Activated B cell treated with CpG ODN at 0.5 μM for 24 hours (primary cell): ENCODE measurements around the gene RFTN1. TPM values are rescaled to one million over a fixed set of nuclear protein-coding genes. Genes with fewer than 3 reads are reported as not detected.

Experiments
- ATAC-seq: fragments of 200-7000 bp; cut with Tn5 transposase; one replicate; pipeline ENCODE4 v1.10.0; 2021; ENCODE audit warnings: low read depth, mild to moderate bottlenecking, moderate library complexity
- CTCF ChIA-PET: fragments of 350-600 bp; sonication (Branson Sonifier 250); formaldehyde crosslinking; loops from one replicate; lab custom pipeline; 2021; ENCODE audit warnings: antibody characterized with exemption; lab: Charles Lee
- POLR2A ChIA-PET: fragments of 350-600 bp; sonication (Branson Sonifier 250); formaldehyde crosslinking; loops from one replicate; lab custom pipeline; 2021; ENCODE audit warnings: antibody characterized with exemption; lab: Charles Lee
- DNase-seq: peaks from one replicate; pipeline ENCODE4 v3.0.0; 2022
- H3K27ac Mint-ChIP-seq: one replicate; pipeline ENCODE4 v1.8.0; 2020; ENCODE audit warnings: mixed read lengths
- H3K27me3 Mint-ChIP-seq: one replicate; pipeline ENCODE4 v1.8.0; 2021; ENCODE audit warnings: mixed read lengths
- H3K36me3 Mint-ChIP-seq: one replicate; pipeline ENCODE4 v1.8.0; 2021; ENCODE audit warnings: low read depth, mixed read lengths
- H3K4me1 Mint-ChIP-seq: one replicate; pipeline ENCODE4 v1.8.0; 2021; ENCODE audit warnings: mixed read lengths
- H3K4me3 Mint-ChIP-seq: one replicate; pipeline ENCODE4 v1.8.0; 2020; ENCODE audit warnings: mild to moderate bottlenecking, mixed read lengths
- H3K9me3 Mint-ChIP-seq: one replicate; pipeline ENCODE4 v1.8.0; 2020; ENCODE audit warnings: mixed read lengths
- CTCF ChIP-seq: fragments of 200-600 bp; IDR thresholded peaks from one replicate; pipeline ENCODE4 v1.8.0; 2022; ENCODE audit warnings: antibody characterized with exemption, mild to moderate bottlenecking
- intact Hi-C: fragments of 100-400 bp; cut with micrococcal nuclease; formaldehyde crosslinking; loops from one replicate; pipeline ENCODE4 v1.15.1; 2024
- total RNA-seq: library from RNA; stranded (reverse); gene quantifications from 2 replicates; pipeline ENCODE4 v1.2.3, GENCODE V29; 2022

RFTN1 gene
- total RNA-seq, 1 donor from 2014 or later: 365 TPM

GRCh38 chr3:16272588-16272987 lies 240.9 kb downstream of the RFTN1 start:
- no peak for TF ChIP-seq CTCF
- DNase-seq (no peak), ATAC-seq (no peak)
- H3K4me3 Mint-ChIP-seq: no peak overlapping the region
- no peaks in the 10 kb centered on the region for H3K27me3 Mint-ChIP-seq
- H3K4me1 Mint-ChIP-seq: no peaks in the 10 kb centered on the region
- ChIA-PET CTCF (no interaction called here), POLR2A (no interaction called here)
- H3K9me3 Mint-ChIP-seq: no peaks in the 10 kb centered on the region
- peaks cover 48% of the 10 kb centered on the region for H3K36me3 Mint-ChIP-seq
- intact Hi-C loops: no loop called here
- H3K27ac Mint-ChIP-seq: no peak overlapping the region

GRCh38 chr3:16270855-16271254 lies 242.6 kb downstream of the RFTN1 start:
- DNase-seq (no peak), ATAC-seq (no peak)
- POLR2A ChIA-PET: no interaction called here
- H3K9me3 Mint-ChIP-seq: no peaks in the 10 kb centered on the region
- H3K27me3 Mint-ChIP-seq: no peaks in the 10 kb centered on the region
- H3K36me3 Mint-ChIP-seq: peaks cover 43% of the 10 kb centered on the region
- intact Hi-C loops: no loop called here
- no peak overlapping the region for H3K27ac Mint-ChIP-seq
- CTCF ChIA-PET: no interaction called here
- H3K4me3 Mint-ChIP-seq: no peak overlapping the region
- H3K4me1 Mint-ChIP-seq: peaks cover 8% of the 10 kb centered on the region
- no peak for TF ChIP-seq CTCF

GRCh38 chr3:16266714-16267113 lies 246.8 kb downstream of the RFTN1 start:
- TF ChIP-seq CTCF: no peak
- Mint-ChIP-seq H3K27ac (no peak overlapping the region), H3K36me3 (peaks cover 35% of the 10 kb centered on the region), H3K27me3 (no peaks in the 10 kb centered on the region), H3K9me3 (no peaks in the 10 kb centered on the region), H3K4me3 (peak overlapping the region; percentile 13), H3K4me1 (peaks cover 25% of the 10 kb centered on the region)
- intact Hi-C loops: loop anchor here (5.0 to 10.0 kb wide), 5 partner anchors 106 to 1612 kb away; partner anchors contain the start of genes CAPN7 and CCDC174
- no peak for DNase-seq
- ChIA-PET CTCF (interaction anchor here (1.3 kb wide), 1 partner anchor 965 kb away, joined by 3 read pairs; no protein-coding TSS in a partner anchor), POLR2A (interaction anchor here (3.3 kb wide), 1 partner anchor 246 kb away, joined by 16 read pairs; the partner anchor contains the start of gene RFTN1)
- no peak for ATAC-seq

Other genes with a start within 250 kb of the RFTN1 start
- 13.4 and 14.7 TPM in 2 replicates for gene DPH3, start 248.8 kb downstream of the RFTN1 start, total RNA-seq
- gene OXNAD1, start 248.5 kb downstream of the RFTN1 start, total RNA-seq: 5.5 and 8.7 TPM in 2 replicates
- not detected in 2 replicates for gene DAZL, start 91.7 kb upstream of the RFTN1 start, total RNA-seq